ENCODE results near the gene PRSS48.

PRSS48 gene

GRCh38 chr4:151304755-151305154 lies 27.8 kb downstream of the PRSS48 start:
- Mint-ChIP-seq H3K4me1 (no peaks in the 10 kb centered on the region), H3K27ac (no peak overlapping the region), H3K4me3 (no peak overlapping the region), H3K27me3 (ENCODE audit: low read depth) (no peaks in the 10 kb centered on the region), H3K9me3 (peaks cover 2% of the 10 kb centered on the region), H3K36me3 (ENCODE audit: low read depth) (peaks cover 28% of the 10 kb centered on the region)
- no peak for TF ChIP-seq CTCF (IDR thresholded peaks at IDR 0.05; ENCODE audit: unreplicated experiment in 3 of 3)

- Mint-ChIP-seq H3K27ac (no peak overlapping the region), H3K27me3 (ENCODE audit: low read depth) (no peaks in the 10 kb centered on the region), H3K36me3 (ENCODE audit: low read depth) (no peaks in the 10 kb centered on the region), H3K9me3 (no peaks in the 10 kb centered on the region), H3K4me3 (no peak overlapping the region), H3K4me1 (no peaks in the 10 kb centered on the region)
- no peak for TF ChIP-seq CTCF (IDR thresholded peaks at IDR 0.05; ENCODE audit: unreplicated experiment in 3 of 3)
These were observed 33.3 kb downstream of the PRSS48 start for GRCh38 chr4:151310124-151310728.

- H3K27ac Mint-ChIP-seq: no peak overlapping the region
These were observed 36.5 kb downstream of the PRSS48 start for GRCh38 chr4:151313306-151314009.

GRCh38 chr4:151314010-151314355 lies 37.0 kb downstream of the PRSS48 start:
- H3K27me3 Mint-ChIP-seq (ENCODE audit: low read depth): peaks cover 3% of the 10 kb centered on the region
- H3K27ac Mint-ChIP-seq: no peak overlapping the region
- H3K9me3 Mint-ChIP-seq: no peaks in the 10 kb centered on the region
- H3K4me3 Mint-ChIP-seq: no peak overlapping the region
- H3K4me1 Mint-ChIP-seq: no peaks in the 10 kb centered on the region
- no peaks in the 10 kb centered on the region for H3K36me3 Mint-ChIP-seq (ENCODE audit: low read depth)
- no peak for TF ChIP-seq CTCF (IDR thresholded peaks at IDR 0.05; ENCODE audit: unreplicated experiment in 3 of 3)

More at GRCh38 chr4:151313306-151314009, 36.5 kb downstream of the PRSS48 start:
- peaks cover 3% of the 10 kb centered on the region for H3K27me3 Mint-ChIP-seq (ENCODE audit: low read depth)
- H3K4me1 Mint-ChIP-seq: no peaks in the 10 kb centered on the region
- no peaks in the 10 kb centered on the region for H3K9me3 Mint-ChIP-seq
- TF ChIP-seq CTCF (IDR thresholded peaks at IDR 0.05; ENCODE audit: unreplicated experiment in 3 of 3): no peak
- H3K4me3 Mint-ChIP-seq: no peak overlapping the region
- H3K36me3 Mint-ChIP-seq (ENCODE audit: low read depth): no peaks in the 10 kb centered on the region

GRCh38 chr4:151314479-151314878 lies 37.5 kb downstream of the PRSS48 start:
- Mint-ChIP-seq H3K27ac (no peak overlapping the region), H3K27me3 (ENCODE audit: low read depth) (peaks cover 3% of the 10 kb centered on the region), H3K9me3 (no peaks in the 10 kb centered on the region), H3K36me3 (ENCODE audit: low read depth) (no peaks in the 10 kb centered on the region), H3K4me1 (no peaks in the 10 kb centered on the region), H3K4me3 (no peak overlapping the region)
- TF ChIP-seq CTCF (IDR thresholded peaks at IDR 0.05; ENCODE audit: unreplicated experiment in 3 of 3): no peak

All from nephron (organoid).